ENCODE measurements around the gene VEGFA. TPM values are rescaled to one million over a fixed set of nuclear protein-coding genes. Genes with fewer than 3 reads are reported as not detected.

Gene VEGFA
- total RNA-seq, 2 experiments from 2014 or later = 28.9 to 35.1 TPM

DNA sequence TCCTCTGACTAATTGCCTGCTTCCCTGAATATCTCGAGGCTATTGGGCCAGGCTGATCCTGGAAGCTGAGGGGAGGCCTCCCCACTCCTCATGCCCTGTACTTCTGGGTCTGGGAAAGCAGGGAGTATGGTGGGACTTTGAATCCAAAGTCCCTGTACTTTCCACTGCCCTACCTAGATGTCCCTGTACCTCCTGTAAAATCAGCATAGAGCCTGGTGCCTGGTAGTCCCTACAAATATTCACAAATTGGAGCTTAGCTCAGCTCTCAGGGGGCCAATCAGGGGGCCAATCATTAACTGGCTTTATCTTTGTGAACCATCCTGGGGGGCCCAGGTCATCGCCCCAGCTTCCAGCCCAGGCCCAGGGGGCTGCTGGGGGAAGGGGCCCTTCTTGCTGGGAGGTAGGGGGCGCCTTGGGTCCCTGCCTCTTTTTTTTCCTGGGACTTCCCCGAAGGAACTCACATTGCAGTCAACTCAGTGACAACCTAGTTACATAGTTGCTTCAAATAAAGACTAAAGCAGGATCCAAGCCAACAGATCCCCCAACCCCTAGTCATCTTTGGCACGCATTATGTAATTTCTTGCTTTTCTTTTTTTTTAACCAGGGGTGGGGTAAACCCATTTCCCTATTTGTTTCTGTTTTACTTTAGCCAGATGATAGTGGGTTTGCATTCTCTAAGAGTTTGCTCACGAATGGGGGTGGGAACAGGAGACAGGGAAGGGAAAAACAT is 6.9 kb upstream of the VEGFA start:
- Mint-ChIP-seq H3K36me3 (no peaks in the 10 kb centered on the region), H3K9me3 (no peaks in the 10 kb centered on the region), H3K27ac (no peak overlapping the region), H3K4me3 (no peak overlapping the region), H3K27me3 (no peaks in the 10 kb centered on the region), H3K4me1 (ENCODE audit: low read depth) (peaks cover 5% of the 10 kb centered on the region)
- CTCF ChIA-PET = interaction anchor here (1.0 to 2.0 kb wide), 3 partner anchors 12 to 316 kb away, joined by 3 to 9 read pairs (median 4); no protein-coding TSS in a partner anchor
- POLR2A ChIA-PET = no interaction called here
- DNase-seq = no peak
- intact Hi-C loops (cut with micrococcal nuclease) = no loop called here

DNA sequence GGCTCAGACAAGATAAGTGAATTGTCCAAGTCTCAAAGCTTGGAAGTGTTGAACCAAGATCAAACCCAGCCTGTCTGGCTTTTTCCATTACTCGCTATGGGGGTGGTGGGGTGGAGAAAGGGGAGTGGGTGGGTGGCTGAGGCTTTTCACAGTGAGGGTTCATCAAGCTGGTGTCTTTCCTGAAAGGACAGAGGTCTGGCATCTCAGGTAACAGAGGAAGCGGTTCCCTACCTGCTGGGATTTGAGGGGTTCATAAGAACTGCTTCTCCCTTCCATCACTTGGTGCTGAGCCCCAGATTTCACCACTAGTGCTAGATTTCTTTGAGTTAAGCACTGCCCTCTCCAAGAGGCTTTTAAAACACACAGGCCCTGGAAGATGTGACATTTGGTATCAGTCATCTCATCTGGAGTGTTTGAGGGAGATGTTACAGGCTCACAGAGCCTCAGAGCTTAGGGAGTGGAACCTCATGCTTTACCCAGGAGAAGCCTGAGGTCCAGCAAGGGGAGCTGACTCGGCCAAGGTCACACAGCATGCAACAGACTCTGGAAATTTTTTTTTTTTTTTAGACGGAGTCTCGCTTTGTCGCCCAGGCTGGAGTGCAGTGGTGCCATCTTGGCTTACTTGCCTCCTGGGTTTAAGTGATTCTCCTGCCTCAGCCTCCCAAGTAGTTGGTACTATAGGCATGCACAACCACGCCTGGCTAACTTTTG is 6.0 kb upstream of the VEGFA start:
- peaks cover 5% of the 10 kb centered on the region for H3K4me1 Mint-ChIP-seq (ENCODE audit: low read depth)
- no peaks in the 10 kb centered on the region for H3K36me3 Mint-ChIP-seq
- DNase-seq = no peak
- no peak overlapping the region for H3K27ac Mint-ChIP-seq
- POLR2A ChIA-PET = no interaction called here
- intact Hi-C loops (cut with micrococcal nuclease) = no loop called here
- CTCF ChIA-PET = interaction anchor here (1.0 to 1.9 kb wide), 3 partner anchors 10 to 315 kb away, joined by 3 to 9 read pairs (median 7); no protein-coding TSS in a partner anchor
- no peaks in the 10 kb centered on the region for H3K9me3 Mint-ChIP-seq
- H3K4me3 Mint-ChIP-seq = no peak overlapping the region
- no peaks in the 10 kb centered on the region for H3K27me3 Mint-ChIP-seq

DNA sequence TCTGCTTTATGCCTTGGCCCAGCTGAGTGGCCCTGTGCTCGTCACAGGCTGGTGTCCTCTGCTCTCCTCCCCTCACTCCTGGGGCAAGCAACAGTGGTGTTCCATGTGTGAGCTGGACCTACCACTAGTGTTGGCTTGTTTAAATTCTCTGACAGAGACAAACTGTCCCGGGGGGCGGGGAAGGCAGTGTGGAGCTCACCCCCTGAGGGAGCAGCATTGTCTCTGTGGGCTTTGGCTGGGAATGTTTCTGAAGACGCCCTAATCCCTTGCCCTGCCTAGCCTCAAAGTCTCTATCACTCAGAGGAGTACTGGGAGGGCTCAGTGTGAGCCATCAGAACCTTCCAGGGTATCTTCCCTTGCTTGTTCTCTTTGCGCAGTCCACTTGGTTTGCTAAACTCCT is 5.2 kb upstream of the VEGFA start:
- Mint-ChIP-seq H3K4me3 (no peak overlapping the region), H3K36me3 (no peaks in the 10 kb centered on the region), H3K4me1 (ENCODE audit: low read depth) (peaks cover 5% of the 10 kb centered on the region), H3K27ac (no peak overlapping the region), H3K27me3 (no peaks in the 10 kb centered on the region), H3K9me3 (no peaks in the 10 kb centered on the region)
- CTCF ChIA-PET = interaction anchor here (1.3 to 1.9 kb wide), 2 partner anchors 9 to 314 kb away, joined by 7 to 9 read pairs; no protein-coding TSS in a partner anchor
- intact Hi-C loops (cut with micrococcal nuclease) = no loop called here
- no peak for DNase-seq
- POLR2A ChIA-PET = no interaction called here

DNA sequence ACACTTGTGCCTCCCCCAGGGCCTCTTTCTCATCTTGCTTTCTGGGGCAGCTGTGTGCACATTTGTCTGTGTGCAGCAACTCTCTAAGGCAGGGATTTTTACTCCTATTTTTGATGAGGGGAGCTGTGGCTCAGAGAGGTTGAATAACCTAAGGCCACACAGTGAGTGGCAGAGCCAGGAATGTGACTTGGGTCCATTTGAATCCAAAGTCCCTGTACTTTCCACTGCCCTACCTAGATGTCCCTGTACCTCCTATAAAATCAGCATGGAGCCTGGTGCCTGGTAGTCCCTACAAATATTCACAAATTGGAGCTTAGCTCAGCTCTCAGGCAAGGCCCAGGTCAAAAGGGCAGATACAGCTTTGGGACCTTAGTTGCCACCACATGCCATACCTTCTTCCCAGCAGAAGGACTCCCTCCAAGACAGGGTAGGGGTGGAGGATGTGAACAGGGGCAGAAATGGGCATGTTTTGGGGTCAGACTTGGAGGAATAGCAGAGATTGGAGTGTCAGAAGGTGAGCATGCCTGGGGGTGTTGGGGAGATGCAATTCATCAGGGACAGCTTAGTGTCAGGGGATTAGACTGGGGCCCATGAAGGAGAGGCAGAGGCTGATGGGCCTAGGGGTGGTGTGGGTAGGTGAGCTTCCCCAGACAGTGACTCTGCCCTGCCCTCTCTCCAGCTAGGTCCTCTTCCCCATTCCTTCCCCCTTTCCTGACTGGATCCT is 4.1 kb upstream of the VEGFA start:
- ChIA-PET CTCF (interaction anchor here (0.6 to 1.9 kb wide), 3 partner anchors 9 to 312 kb away, joined by 3 to 9 read pairs (median 4); no protein-coding TSS in a partner anchor), POLR2A (no interaction called here)
- H3K4me3 Mint-ChIP-seq = no peak overlapping the region
- intact Hi-C loops (cut with micrococcal nuclease) = no loop called here
- H3K27me3 Mint-ChIP-seq = no peaks in the 10 kb centered on the region
- H3K4me1 Mint-ChIP-seq (ENCODE audit: low read depth) = peaks cover 3% of the 10 kb centered on the region
- H3K27ac Mint-ChIP-seq = no peak overlapping the region
- peaks cover 2% of the 10 kb centered on the region for H3K36me3 Mint-ChIP-seq
- no peak for DNase-seq
- no peaks in the 10 kb centered on the region for H3K9me3 Mint-ChIP-seq

DNA sequence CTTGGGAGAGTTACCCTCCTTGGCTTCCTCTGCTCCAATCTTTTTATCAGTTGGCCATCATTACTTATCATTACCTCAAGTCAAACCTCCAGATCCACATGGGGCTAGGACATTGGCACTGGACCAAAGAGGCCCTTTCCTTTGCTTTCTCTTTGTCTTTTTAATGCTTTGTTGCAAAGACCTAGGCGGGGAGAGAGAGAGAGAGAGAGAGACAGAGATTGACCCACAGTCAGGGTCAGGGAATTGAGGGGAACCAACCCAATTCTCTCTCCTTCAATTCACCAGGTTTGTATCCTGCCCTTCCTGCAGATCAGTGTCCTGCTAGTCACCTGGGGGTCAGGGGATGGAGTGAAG is 3.5 kb upstream of the VEGFA start:
- Mint-ChIP-seq H3K36me3 (peaks cover 2% of the 10 kb centered on the region), H3K27ac (no peak overlapping the region), H3K4me3 (no peak overlapping the region), H3K4me1 (ENCODE audit: low read depth) (peaks cover 3% of the 10 kb centered on the region), H3K27me3 (no peaks in the 10 kb centered on the region), H3K9me3 (no peaks in the 10 kb centered on the region)
- ChIA-PET CTCF (no interaction called here), POLR2A (no interaction called here)
- no peak for DNase-seq
- intact Hi-C loops (cut with micrococcal nuclease) = no loop called here

DNA sequence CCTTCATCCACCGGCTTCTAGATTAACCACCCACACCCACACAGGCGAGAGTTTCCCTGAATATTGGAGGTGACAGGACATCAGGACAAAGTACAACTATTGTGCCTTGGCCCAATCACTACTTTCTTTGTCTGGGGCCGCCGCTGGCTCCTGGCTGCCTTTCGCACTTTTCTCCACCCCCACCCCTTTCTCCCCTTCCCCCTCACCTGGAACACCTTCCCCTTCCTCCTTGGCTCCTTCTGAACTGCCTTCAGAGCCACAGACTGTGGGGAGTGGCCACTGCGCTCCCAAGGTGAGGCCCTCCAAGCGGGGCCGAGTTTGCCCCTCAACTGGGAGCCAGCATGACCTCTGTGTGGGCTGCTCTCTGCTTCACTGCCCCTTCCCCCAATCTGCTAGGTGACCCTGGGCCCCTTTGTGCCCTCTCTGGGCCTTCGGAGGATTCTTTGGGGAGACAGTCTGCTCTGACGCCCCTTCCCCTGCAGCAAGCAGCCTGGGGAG is 3.0 kb upstream of the VEGFA start:
- intact Hi-C loops (cut with micrococcal nuclease) = no loop called here
- Mint-ChIP-seq H3K36me3 (peaks cover 3% of the 10 kb centered on the region), H3K4me1 (ENCODE audit: low read depth) (peaks cover 3% of the 10 kb centered on the region), H3K27ac (no peak overlapping the region), H3K27me3 (no peaks in the 10 kb centered on the region), H3K4me3 (peak overlapping the region; percentile 24), H3K9me3 (no peaks in the 10 kb centered on the region)
- no peak for DNase-seq
- ChIA-PET POLR2A (no interaction called here), CTCF (interaction anchor here (1.0 to 4.5 kb wide), 3 partner anchors 100 to 309 kb away, joined by 3 to 172 read pairs (median 6); no protein-coding TSS in a partner anchor)

DNA sequence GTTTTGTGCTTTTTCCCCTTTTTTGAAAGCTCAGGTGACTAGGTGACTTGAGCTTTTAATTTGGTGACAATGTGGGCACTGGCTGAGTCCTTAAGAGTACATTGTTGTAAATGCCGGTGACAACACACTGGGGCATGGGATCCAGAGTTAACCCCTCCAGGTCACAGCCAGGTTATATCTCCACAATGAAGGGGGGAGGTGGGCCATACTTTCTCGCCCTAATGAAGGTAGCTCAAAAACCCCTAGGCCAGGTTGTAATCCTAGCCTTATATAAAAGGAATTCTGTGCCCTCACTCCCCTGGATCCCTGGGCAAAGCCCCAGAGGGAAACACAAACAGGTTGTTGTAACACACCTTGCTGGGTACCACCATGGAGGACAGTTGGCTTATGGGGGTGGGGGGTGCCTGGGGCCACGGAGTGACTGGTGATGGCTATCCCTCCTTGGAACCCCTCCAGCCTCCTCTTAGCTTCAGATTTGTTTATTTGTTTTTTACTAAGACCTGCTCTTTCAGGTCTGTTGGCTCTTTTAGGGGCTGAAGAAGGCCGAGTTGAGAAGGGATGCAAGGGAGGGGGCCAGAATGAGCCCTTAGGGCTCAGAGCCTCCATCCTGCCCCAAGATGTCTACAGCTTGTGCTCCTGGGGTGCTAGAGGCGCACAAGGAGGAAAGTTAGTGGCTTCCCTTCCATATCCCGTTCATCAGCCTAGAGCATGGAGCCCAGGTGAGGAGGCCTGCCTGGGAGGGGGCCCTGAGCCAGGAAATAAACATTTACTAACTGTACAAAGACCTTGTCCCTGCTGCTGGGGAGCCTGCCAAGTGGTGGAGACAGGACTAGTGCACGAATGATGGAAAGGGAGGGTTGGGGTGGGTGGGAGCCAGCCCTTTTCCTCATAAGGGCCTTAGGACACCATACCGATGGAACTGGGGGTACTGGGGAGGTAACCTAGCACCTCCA is 2.2 kb upstream of the VEGFA start:
- peaks cover 6% of the 10 kb centered on the region for H3K4me1 Mint-ChIP-seq (ENCODE audit: low read depth)

DNA sequence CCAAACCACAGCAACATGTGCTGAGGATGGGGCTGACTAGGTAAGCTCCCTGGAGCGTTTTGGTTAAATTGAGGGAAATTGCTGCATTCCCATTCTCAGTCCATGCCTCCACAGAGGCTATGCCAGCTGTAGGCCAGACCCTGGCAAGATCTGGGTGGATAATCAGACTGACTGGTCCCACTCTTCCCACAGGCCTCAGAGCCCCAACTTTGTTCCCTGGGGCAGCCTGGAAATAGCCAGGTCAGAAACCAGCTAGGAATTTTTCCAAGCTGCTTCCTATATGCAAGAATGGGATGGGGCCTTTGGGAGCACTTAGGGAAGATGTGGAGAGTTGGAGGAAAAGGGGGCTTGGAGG is 1.5 kb upstream of the VEGFA start:
- H3K4me1 Mint-ChIP-seq (ENCODE audit: low read depth) = peaks cover 11% of the 10 kb centered on the region
- H3K36me3 Mint-ChIP-seq = peaks cover 10% of the 10 kb centered on the region

More for the DNA sequence above, 2.2 kb upstream of the VEGFA start:
- Mint-ChIP-seq H3K36me3 (peaks cover 6% of the 10 kb centered on the region), H3K9me3 (no peaks in the 10 kb centered on the region), H3K27me3 (no peaks in the 10 kb centered on the region), H3K27ac (no peak overlapping the region), H3K4me3 (no peak overlapping the region)
- DNase-seq = no peak
- CTCF ChIA-PET = interaction anchor here (1.0 to 4.5 kb wide), 8 partner anchors 9 to 309 kb away, joined by 3 to 172 read pairs (median 4); partner anchors contain the start of gene GTPBP2
- intact Hi-C loops (cut with micrococcal nuclease) = no loop called here
- POLR2A ChIA-PET = no interaction called here

DNA sequence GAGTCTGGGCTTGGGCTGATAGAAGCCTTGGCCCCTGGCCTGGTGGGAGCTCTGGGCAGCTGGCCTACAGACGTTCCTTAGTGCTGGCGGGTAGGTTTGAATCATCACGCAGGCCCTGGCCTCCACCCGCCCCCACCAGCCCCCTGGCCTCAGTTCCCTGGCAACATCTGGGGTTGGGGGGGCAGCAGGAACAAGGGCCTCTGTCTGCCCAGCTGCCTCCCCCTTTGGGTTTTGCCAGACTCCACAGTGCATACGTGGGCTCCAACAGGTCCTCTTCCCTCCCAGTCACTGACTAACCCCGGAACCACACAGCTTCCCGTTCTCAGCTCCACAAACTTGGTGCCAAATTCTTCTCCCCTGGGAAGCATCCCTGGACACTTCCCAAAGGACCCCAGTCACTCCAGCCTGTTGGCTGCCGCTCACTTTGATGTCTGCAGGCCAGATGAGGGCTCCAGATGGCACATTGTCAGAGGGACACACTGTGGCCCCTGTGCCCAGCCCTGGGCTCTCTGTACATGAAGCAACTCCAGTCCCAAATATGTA is 957 bp upstream of the VEGFA start:
- ChIA-PET POLR2A (interaction anchor here (1.2 to 2.8 kb wide), 6 partner anchors 45 to 310 kb away, joined by 5 to 27 read pairs (median 8); partner anchors contain the start of gene GTPBP2), CTCF (interaction anchor here (0.6 to 4.5 kb wide), 24 partner anchors 9 to 321 kb away, joined by 3 to 172 read pairs (median 4); partner anchors contain the start of genes GTPBP2, MRPS18A and RSPH9)
- no peak for DNase-seq
- Mint-ChIP-seq H3K4me1 (ENCODE audit: low read depth) (peaks cover 13% of the 10 kb centered on the region), H3K9me3 (no peaks in the 10 kb centered on the region), H3K27me3 (peaks cover 8% of the 10 kb centered on the region), H3K36me3 (peaks cover 10% of the 10 kb centered on the region), H3K27ac (peak overlapping the region; percentile 82), H3K4me3 (peak overlapping the region; percentile 93)
- intact Hi-C loops (cut with micrococcal nuclease) = loop anchor here (1.0 kb wide), 3 partner anchors 48 to 310 kb away; no protein-coding TSS in a partner anchor

More for the DNA sequence above, 1.5 kb upstream of the VEGFA start:
- Mint-ChIP-seq H3K27me3 (peaks cover 5% of the 10 kb centered on the region), H3K4me3 (no peak overlapping the region), H3K27ac (no peak overlapping the region), H3K9me3 (no peaks in the 10 kb centered on the region)
- no peak for DNase-seq
- CTCF ChIA-PET = interaction anchor here (0.7 to 4.5 kb wide), 15 partner anchors 10 to 322 kb away, joined by 3 to 172 read pairs (median 4); partner anchors contain the start of gene GTPBP2
- POLR2A ChIA-PET = interaction anchor here (2.8 kb wide), 1 partner anchor 306 kb away, joined by 27 read pairs; no protein-coding TSS in a partner anchor
- intact Hi-C loops (cut with micrococcal nuclease) = no loop called here

DNA sequence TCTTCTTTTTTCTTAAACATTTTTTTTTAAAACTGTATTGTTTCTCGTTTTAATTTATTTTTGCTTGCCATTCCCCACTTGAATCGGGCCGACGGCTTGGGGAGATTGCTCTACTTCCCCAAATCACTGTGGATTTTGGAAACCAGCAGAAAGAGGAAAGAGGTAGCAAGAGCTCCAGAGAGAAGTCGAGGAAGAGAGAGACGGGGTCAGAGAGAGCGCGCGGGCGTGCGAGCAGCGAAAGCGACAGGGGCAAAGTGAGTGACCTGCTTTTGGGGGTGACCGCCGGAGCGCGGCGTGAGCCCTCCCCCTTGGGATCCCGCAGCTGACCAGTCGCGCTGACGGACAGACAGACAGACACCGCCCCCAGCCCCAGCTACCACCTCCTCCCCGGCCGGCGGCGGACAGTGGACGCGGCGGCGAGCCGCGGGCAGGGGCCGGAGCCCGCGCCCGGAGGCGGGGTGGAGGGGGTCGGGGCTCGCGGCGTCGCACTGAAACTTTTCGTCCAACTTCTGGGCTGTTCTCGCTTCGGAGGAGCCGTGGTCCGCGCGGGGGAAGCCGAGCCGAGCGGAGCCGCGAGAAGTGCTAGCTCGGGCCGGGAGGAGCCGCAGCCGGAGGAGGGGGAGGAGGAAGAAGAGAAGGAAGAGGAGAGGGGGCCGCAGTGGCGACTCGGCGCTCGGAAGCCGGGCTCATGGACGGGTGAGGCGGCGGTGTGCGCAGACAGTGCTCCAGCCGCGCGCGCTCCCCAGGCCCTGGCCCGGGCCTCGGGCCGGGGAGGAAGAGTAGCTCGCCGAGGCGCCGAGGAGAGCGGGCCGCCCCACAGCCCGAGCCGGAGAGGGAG is 580 bp downstream of the VEGFA start:
- POLR2A ChIA-PET = interaction anchor here (0.8 to 2.8 kb wide), 13 partner anchors 10 to 476 kb away, joined by 3 to 27 read pairs (median 5); partner anchors contain the start of genes GTPBP2 and HSP90AB1
- peaks cover 14% of the 10 kb centered on the region for H3K36me3 Mint-ChIP-seq
- peak overlapping the region; percentile 82 for H3K27ac Mint-ChIP-seq
- peaks cover 27% of the 10 kb centered on the region for H3K4me1 Mint-ChIP-seq (ENCODE audit: low read depth)
- DNase-seq = peak; percentile 63
- H3K27me3 Mint-ChIP-seq = peaks cover 8% of the 10 kb centered on the region
- H3K4me3 Mint-ChIP-seq = peak overlapping the region; percentile 93
- no peaks in the 10 kb centered on the region for H3K9me3 Mint-ChIP-seq
- intact Hi-C loops (cut with micrococcal nuclease) = loop anchor here (1.0 to 10.0 kb wide), 5 partner anchors 45 to 477 kb away; partner anchors contain the start of genes GTPBP2, HSP90AB1, POLH and XPO5
- CTCF ChIA-PET = interaction anchor here (0.7 to 4.5 kb wide), 26 partner anchors 11 to 525 kb away, joined by 3 to 172 read pairs (median 4); partner anchors contain the start of genes MAD2L1BP, MRPS18A and RSPH9

Data from activated CD4-positive, alpha-beta memory T cell treated with anti-CD3 and anti-CD28 coated beads for 36 hours (primary cell).